HepG2 (cell line): ENCODE results near the gene RPS25. TPM values are rescaled to one million over a fixed set of nuclear protein-coding genes. Genes with fewer than 3 reads are reported as not detected.

Experiments
- CBX2 ChIP-seq, 2 experiments: fragments of 200-600 bp in 1 of 2; sonication (generic); formaldehyde crosslinking in 1 of 2; IDR thresholded peaks; 2 replicates each; pipeline versions ENCODE4 v1.7.0 to v1.8.1; 2018 to 2022; ENCODE audit warnings: low read depth in 2 of 2, low read length in 1 of 2, mild to moderate bottlenecking in 1 of 2, missing genetic modification reagents in 1 of 2
- ELF1 ChIP-seq: sonication (generic); formaldehyde crosslinking; IDR thresholded peaks from 2 replicates; pipeline ENCODE4 v1.4.0; 2020; ENCODE audit warnings: missing genetic modification reagents
- GLI4 ChIP-seq: sonication (generic); formaldehyde crosslinking; IDR thresholded peaks from 2 replicates; pipeline ENCODE4 v1.5.1; 2020; ENCODE audit warnings: missing genetic modification reagents, mild to moderate bottlenecking, moderate library complexity, borderline replicate concordance
- HMGXB3 ChIP-seq: sonication (generic); formaldehyde crosslinking; IDR thresholded peaks from 2 replicates; pipeline ENCODE4 v1.4.0; 2020; ENCODE audit warnings: missing genetic modification reagents, borderline replicate concordance
- MXD1 ChIP-seq: sonication (generic); formaldehyde crosslinking; IDR thresholded peaks from 2 replicates; pipeline ENCODE4 v1.4.0; 2020; ENCODE audit warnings: mild to moderate bottlenecking, missing genetic modification reagents
- PRDM15 ChIP-seq: sonication (generic); formaldehyde crosslinking; IDR thresholded peaks from 2 replicates; pipeline ENCODE4 v1.4.0; 2020; ENCODE audit warnings: missing genetic modification reagents
- RBM39 ChIP-seq: fragments of 200-400 bp; formaldehyde crosslinking; IDR thresholded peaks from one replicate; pipeline ENCODE4 v1.6.1; 2018; ENCODE audit warnings: antibody characterized with exemption, mild to moderate bottlenecking, low read depth, low read length; ENCODE audit not compliant: poor library complexity, severe bottlenecking
- STAT6 ChIP-seq: sonication (generic); formaldehyde crosslinking; IDR thresholded peaks from 2 replicates; pipeline ENCODE4 v1.4.0; 2020; ENCODE audit warnings: missing genetic modification reagents, mild to moderate bottlenecking, borderline replicate concordance
- TIGD3 ChIP-seq: sonication (generic); formaldehyde crosslinking; IDR thresholded peaks from 2 replicates; pipeline ENCODE4 v1.5.1; 2020; ENCODE audit warnings: mild to moderate bottlenecking, missing genetic modification reagents, borderline replicate concordance
- ZBTB20 ChIP-seq: sonication (generic); formaldehyde crosslinking; IDR thresholded peaks from 2 replicates; pipeline ENCODE4 v1.8.1; 2023; ENCODE audit warnings: missing genetic modification reagents, low read depth, mild to moderate bottlenecking, borderline replicate concordance
- ZFP90 ChIP-seq: sonication (generic); formaldehyde crosslinking; IDR thresholded peaks from 2 replicates; pipeline ENCODE4 v1.8.0; 2022; ENCODE audit warnings: missing genetic modification reagents, mild to moderate bottlenecking, inconsistent platforms, borderline replicate concordance
- ZNF20 ChIP-seq: sonication (generic); formaldehyde crosslinking; IDR thresholded peaks from 2 replicates; pipeline ENCODE4 v1.4.0; 2020; ENCODE audit warnings: mild to moderate bottlenecking, moderate library complexity, missing genetic modification reagents
- ZNF547 ChIP-seq: sonication (generic); formaldehyde crosslinking; IDR thresholded peaks from 2 replicates; pipeline ENCODE4 v1.5.1; 2020; ENCODE audit warnings: mild to moderate bottlenecking, missing genetic modification reagents
- ZNF605 ChIP-seq: sonication (generic); formaldehyde crosslinking; IDR thresholded peaks from 2 replicates; pipeline ENCODE4 v1.8.0; 2022; ENCODE audit warnings: mild to moderate bottlenecking, missing genetic modification reagents
- polyA plus RNA-seq, 8 experiments: library from polyadenylated mRNA; depleted of rRNA in 3 of 8; stranded (reverse) in 7 of 8; unstranded in 1 of 8; fragments of >200 nt; fragmentation: Illumina TruSeq in 4 of 8; extraction: Trizol in 4 of 8; gene quantifications; 2 replicates each; pipeline versions ENCODE4 v1.2.1 to v1.2.3, GENCODE V29; 2011 to 2016; ENCODE audit warnings: low read depth in 4 of 8, missing spikeins in 1 of 8, mixed read lengths in 1 of 8; ENCODE audit not compliant: insufficient read depth in 1 of 8
- total RNA-seq, 5 experiments: library from RNA; depleted of rRNA; stranded (reverse); fragments of >200 nt; fragmentation: Illumina TruSeq; extraction: Trizol; gene quantifications; 2 replicates each; pipeline ENCODE4 v1.2.3, GENCODE V29; 2016; ENCODE audit warnings: low read depth in 1 of 5

Gene RPS25
- total and polyA plus RNA-seq, 2 of the 13 experiments (the other 11 are each of a cell fraction or from before 2014, with no cell fraction given): 839 to 1,415 TPM

- TF ChIP-seq GLI4 (CRISPR knock-in tag): peak; percentile 95; the same call in 1 of the 2 replicates
- peak; percentile 42; the same call in 1 of the 2 replicates for TF ChIP-seq ZNF605 (CRISPR knock-in tag)
- TF ChIP-seq ZNF20 (CRISPR knock-in tag): no peak
- no peak; the same call in 1 of the 2 replicates for TF ChIP-seq STAT6
- TF ChIP-seq CBX2 (IDR thresholded peaks at IDR 0.05; ENCODE audit: low read depth, low read length): no peak
- TF ChIP-seq CBX2 (CRISPR knock-in tag; IDR thresholded peaks at IDR 0.05; ENCODE audit: low read depth): no peak
- TF ChIP-seq ZBTB20 (CRISPR knock-in tag): no peak; the same call in 1 of the 2 replicates
- TF ChIP-seq RBM39: peak; percentile 66
- TF ChIP-seq HMGXB3: no peak
- TF ChIP-seq ZNF547 (CRISPR knock-in tag): 0 out of 2 replicates have a peak, but pooled peaks have one; percentile 64
- TF ChIP-seq MXD1 (CRISPR knock-in tag): no peak
- 0 out of 2 replicates have a peak, but pooled peaks have one; percentile 49 for TF ChIP-seq ZFP90
- peak; percentile 57 for TF ChIP-seq ELF1 (CRISPR knock-in tag)
- no peak for TF ChIP-seq PRDM15 (CRISPR knock-in tag)
- no peak for TF ChIP-seq TIGD3 (CRISPR knock-in tag)
Measured at GRCh38 chr11:119030329-119031047, 12.3 kb upstream of the RPS25 start, which contains the start of gene SLC37A4 (continued).
